GM21528 (cell line): ENCODE data around the gene A2M.

Experiments
- ATAC-seq: cut with Tn5 transposase; IDR thresholded peaks from one replicate; pipeline ENCODE4 v1.9.1; 2021; ENCODE audit warnings: mild to moderate bottlenecking, moderate library complexity; ENCODE audit not compliant: unreplicated experiment, low FRiP score

The A2M gene

DNA sequence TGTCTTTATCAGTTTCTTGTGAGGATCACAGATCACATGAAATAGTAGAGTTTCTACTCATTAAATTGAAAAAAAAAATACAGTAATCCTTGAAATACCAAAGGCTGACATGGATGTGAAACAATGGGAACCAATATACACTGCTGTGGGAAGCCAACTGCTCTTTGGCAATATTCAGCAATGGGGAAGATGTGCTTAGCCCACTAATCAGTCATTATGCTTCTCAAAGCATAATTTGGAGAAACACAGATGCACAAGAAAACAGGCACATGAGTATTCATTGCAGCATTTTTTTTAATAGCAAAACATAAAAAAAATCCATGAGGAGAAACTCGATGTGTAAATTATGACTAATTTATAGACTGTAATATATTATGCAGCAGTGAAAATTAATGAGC is 40.6 kb downstream of the A2M start:
- ATAC-seq, result no peak

DNA sequence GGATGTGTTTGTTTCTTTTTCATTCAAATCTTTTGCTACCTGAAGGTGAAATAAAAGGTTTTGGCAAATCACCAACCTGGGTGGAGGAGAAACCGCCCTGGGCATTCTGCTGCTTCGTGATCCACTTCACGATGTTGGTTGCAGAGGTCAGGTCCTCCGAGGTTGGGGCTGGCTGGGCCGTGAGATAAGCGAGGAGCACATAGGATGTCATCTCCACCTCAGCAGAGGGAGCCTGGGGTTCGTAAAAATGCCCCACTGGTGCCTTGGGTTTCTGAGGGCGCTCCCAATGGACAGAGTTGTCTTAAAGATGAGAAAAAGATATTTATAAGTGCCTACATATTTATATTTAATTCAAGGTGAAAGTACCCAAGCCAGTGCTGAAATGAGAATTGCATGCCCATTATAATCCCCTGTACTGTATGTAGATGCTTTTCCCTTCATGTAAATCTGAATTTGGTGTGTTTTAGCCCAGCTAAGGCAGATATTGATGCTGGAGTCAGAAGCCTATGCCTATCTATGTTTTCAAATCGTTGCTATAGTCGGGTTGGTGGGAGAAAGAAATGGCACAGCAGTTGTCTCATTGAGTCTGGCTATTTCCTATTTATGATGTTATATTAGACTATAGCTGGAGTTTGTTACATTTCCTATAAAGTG is 41.1 kb downstream of the A2M start:
- no peak for ATAC-seq

DNA sequence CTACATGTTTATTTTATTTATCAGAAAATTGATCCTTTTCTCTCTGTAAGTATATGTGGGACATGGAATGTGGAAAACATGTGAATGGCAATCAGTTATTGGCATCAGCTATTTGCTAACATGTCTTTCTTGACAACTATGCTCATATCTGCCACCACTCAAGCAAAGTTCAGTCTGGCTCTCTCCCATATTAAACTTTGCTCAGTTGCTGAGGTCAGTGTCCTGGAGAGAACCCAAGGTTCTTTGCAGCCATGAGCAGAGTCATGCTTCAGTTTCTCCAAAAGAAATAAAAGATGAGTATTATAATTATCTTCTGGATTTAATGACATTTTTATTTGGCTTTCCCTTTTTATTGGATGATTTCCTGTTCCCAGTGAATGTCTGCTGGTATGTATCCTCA is 42.6 kb downstream of the A2M start:
- ATAC-seq, result no peak

DNA sequence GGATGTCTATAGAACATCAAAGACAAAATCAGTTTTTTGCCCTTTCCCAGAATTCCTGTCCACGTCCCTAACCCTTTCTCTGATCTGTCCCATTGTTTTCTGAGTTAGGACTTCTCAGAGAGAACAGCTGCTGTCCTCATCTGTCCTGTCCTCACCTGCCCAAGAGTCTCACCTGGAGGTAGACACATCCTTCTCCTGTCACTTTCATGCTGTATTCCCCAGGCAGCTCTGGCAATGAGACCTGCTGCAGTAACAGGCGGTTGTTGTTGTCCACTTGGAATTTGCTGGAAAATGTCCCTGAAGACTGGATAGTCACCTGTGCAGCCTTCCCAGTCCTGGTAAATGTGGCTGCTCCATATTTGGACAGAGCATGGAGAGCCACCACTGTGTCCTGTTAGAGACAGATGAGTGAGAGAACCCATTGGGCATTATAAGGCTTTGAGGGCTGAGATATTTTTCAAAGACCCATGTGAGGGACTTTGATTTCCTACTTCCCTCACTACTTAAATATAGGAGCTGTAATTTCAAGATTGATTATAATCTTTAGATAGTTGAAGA is 43.2 kb downstream of the A2M start:
- ATAC-seq, result no peak

DNA sequence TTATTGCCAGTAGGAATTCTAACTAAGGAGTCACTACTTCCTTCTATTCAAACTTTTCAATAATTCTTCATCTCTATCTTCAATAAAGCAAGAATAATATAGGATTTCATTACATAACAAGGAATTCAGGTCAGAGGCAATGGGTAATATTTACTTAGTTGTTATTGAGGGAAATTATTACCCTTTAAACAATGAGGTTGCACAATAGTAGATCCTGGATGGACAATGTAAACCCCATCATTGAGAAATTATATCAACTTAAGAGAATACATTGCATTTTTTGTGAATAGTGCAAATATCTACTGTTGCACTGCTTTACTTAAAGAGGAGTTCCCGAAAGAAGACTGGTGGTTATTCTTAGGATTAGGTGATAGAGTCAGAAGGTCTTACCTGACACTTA is 43.8 kb downstream of the A2M start:
- no peak for ATAC-seq

DNA sequence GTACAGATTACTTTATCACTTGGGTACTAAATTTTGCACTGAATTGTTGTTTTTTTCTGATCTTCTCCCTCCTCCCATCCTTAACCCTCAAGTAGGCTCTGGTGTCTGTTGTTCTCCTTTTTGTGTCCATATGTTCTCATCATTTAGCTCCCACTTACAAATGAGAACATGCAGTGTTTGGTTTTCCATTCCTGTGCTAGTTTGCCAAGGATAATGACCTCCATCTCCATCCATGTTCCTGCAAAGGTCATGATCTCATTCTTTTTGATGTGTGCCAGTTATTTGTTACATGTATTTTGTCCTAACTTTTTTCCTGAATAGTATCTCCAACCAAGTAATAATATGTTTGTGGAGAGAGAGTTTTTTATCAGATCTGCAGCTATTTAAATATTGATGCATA is 44.2 kb downstream of the A2M start:
- no peak for ATAC-seq

DNA sequence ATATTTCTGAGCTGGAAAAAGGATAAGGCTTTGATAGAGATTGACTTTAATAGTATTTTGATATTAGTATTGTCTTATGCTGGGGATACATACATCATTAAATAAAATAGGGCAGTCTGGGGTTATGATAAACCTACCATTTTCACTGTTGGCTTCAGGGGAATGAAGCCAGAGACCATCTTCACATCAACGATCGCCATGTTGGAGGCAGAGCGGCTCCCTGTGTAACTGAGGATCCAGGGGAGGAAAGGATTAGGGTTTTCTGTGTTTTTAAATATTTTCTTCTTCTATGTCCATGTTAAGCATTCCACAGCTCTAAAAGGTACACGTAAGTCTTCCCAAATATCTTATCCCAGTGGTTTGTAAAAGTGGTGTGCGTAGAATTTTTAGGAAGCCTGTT is 45.4 kb downstream of the A2M start:
- ATAC-seq, result no peak

DNA sequence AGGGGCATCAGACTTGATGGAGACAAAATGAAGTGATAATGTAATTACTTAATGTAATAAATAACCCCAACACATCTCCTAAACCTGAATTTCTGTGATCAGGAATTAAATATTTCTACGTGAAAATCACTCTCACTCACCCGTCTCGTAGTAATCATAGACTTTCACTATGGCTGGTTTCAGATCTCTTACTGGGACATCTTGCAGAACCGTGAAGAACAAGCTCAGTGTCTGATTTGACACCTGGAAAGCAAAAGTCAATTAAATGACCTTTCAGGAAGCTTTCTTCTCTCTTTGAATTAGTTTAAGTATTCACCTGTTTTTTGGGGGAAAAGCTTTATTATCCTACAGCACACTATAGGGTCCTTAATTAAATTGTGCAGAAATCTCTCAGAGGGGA is 47.1 kb downstream of the A2M start:
- no peak for ATAC-seq

DNA sequence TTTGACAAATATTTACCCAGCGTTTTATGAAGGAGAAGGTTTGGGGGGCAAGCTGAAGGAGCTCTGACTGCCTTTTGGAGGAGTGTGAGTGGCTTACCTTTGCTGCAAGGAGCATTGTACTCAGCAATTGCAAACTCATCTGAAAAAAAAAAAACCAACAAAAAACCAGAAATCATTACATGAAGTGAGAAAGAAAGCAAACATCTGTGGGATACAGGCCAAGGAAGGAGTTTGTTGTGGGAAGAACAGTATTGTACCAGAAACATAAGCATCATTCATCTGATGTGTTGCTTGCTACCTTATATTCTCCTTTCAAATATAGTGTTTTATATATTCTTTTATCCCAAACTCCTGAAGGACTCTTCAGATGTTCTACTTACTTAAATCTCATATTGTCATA is 47.6 kb downstream of the A2M start:
- ATAC-seq, result no peak

DNA sequence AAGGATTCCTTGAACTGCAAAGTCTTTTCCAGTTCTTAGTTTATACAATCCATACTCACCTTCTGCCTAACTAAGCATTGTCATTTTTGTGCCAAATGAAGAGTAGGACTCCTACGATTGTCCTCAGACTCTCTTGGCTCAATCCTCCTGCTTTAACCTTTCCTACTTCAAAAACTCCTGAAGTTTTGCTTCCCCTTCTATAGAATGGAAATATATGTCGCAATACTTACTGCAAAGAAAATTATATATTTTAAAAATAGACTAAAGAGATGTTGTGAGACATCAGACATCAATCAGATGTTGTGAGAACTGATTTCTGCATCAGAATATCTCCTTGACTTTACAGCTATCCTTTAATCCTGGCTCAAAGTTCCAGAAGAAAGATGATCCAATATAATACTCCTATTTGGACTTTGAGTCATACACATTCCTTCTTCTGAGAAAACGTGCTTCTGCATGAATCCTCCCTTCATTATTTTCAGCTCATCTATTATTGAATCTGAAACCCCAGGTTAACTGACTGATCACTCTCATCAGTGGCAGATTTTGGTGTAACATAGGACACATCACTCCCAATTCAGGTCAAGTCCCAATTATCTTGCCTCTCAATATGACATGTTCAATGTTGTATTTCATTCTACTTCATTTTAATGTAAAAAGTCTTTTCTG is 48.8 kb downstream of the A2M start:
- ATAC-seq, result no peak

DNA sequence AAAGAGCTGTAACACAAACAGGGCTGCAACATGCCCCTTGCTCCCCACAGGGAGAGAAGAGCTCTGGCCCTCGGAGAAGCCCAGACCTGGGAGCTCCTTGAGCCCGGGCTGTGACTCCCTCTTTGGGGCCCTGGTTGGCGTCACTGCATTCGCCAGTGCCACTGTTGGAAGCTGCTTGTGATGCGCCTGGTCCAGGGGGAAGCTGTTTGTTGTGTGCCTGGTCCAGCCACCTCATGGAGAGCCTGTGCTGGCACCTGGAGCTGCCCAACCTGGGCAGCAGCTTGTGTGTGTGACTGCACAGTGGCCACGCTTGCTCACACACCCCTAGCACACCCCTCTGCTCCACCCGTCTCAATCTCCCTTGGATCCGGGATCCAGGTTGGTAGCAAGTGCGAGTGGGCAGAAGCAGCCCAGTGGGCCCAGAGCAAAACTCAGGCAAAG is 49.5 kb downstream of the A2M start:
- no peak for ATAC-seq

DNA sequence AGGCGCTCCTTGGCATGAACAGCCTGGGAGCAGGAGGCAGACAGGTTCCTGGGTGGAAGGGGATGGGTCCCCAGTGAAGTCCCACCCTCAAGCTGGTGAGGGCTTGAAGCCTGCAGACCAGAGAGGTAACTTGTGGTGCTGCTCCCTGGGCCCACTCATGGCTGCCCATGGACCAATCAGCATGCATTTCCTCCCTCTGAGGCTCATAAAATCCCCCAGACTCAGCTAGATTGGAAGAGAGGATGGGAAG is 50.2 kb downstream of the A2M start:
- ATAC-seq, result no peak

DNA sequence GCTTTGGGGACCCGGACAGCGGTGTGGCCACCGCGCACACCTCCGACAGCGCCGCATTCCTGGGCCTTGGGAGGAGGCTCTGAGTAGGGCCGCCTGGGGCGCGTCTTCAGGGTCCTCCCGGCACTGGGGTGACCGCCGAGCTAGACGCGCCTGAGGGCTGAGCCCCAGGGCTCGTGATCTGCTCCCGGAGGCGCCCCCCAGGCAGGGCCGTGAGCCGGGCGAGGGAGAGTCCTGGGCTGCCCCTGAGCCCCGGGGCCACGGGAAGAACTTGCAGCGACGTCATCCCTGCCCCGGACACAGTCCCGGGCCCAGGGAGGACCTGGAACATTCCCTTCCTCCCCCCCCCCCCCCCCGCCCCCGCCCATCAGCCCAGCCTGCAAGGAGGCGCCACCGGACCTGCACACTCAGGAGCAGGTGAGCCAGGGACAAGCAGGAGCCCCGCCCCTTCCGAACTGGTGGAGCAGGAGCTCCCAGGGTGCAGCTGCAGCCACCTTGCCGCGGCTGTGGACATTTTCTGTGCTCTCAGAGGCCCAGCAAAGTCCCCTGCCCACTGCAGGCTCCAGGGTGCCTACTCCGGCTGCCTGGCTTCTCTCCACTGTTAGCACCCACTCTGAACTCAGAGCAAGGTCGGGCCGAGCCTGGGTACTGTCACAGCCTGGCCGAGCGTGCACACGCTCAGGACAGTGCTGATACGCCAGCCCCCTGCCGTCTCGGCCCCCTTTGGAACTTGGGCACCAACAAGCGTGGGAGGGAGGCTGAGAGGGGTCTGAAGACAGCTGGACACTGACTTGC is 50.7 kb downstream of the A2M start:
- ATAC-seq, result no peak

DNA sequence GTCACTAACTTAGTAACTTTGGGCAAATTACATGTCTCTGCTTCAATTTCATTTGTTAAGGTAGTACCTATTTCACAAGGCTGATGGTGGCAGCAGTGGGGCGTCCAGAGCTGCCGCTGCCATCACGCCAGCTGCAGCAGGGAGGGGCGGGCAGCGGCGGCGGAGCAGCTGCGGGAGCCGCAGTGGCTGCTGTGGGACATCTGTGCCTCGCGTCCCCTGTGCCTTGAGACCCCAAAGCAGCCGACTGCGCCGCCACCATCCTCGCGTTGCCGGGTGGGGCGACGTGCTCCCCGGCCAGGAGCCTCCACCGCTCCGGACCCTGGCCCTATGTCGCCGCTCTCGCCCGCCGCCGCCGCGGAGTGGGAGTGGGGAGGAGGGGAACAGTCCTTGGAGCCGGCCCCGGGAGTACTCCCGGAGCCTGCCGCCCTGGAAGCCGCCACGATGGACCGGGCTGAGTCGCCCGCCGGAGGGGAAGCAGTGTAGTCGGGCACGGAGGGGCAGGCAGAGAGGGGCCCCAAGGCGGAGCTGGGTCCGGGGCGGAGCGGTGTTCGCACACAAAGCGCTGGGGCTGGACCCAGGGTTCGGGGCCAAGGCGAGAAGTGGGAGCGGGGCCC is 51.4 kb downstream of the A2M start:
- no peak for ATAC-seq

DNA sequence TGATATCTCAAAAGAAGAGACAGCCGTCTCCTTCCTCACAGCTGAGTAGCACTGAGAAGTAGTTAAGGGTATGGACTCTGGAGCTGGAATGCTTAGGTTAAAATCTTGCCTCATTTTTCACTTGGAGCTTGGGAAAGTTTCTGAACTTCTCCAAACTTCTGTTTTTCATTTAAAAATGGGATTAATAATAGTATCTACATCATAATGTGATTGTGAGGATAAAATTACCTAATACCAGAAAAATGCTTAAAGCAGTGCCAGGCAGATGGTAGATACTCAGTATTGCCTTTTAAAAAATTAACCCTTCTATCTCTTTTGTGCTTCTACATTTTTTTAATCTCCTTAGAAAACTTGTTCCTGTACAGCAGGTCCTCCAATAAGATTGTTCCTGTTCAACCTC is 63.1 kb downstream of the A2M start:
- ATAC-seq, result no peak

DNA sequence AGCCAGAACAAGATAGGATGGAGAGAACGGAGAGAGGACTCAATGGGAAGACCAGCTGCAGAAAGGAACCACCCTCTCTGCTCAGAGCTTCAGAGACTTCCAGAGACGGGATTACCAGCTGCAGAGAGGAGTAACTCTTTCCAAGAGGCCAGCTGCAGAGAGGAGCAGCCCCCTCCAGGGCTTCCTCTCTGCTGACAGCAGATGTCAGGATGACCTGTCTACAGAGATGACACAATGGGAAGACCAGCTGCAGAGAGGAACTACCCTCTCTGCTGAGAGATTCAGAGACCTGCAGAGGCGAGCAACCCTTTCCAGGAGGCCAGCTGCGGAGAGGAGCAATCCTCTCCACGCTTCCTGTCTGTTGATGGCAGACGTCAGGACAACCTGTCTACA is 64.6 kb downstream of the A2M start:
- ATAC-seq, result no peak

DNA sequence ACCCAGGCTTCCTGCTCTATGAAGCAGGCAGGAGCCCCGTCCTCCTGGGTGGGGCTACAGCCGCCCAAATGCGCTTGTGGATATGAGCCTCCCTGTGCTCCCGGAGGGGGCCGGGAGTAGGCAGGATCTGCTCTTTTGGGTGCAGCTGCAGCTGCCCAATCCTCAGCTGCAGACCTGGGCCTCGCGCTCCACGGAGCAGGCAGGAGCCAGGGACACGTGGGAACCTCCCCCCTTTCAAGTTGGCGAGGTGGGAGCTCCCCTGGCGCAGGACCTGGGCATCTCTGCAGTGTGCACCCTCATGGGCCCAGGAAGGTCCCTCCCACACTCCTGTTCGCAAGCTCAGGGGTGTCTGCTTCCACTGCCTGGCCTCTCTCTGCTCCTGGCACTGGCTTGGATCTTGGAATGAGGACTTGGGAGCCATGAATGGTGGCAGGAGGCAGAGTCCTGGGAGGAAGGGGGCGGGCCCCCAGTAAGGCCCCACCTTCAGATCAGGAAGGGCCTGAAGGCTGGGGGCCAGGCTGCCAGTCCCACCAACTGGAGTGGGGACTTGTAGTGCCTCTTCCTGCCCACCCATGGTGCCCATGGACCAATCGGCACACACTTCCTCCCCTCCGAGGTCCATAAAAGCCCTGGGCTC is 65.1 kb downstream of the A2M start:
- ATAC-seq, result no peak

DNA sequence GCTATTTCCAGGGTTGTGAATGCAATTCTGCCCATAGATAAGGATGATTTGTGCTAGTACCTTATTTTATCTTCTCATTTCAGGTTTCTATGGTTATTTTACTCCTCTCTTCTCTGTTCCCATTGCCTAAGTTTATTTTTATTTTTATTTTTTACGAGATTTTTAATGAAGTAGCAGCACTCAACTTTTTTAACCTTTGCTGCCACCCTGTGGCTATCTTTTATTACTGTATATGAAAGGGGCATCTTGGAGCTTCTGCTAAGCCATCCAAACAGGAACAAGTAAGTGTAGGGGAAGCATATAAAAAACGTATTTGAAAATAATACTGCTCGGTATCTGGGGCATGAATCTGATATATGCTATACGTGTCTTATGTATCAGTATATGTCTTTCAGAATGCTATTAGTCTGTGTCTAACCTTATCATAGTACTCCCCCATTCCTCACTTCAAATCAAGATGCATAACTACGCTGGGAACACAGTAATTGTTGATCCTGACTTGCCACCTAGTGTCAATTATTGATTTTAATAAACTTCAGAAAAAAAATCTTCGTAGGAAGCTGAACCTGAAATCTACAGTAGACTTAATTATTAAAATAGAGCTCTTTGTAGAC is 66.1 kb downstream of the A2M start:
- ATAC-seq, result no peak

DNA sequence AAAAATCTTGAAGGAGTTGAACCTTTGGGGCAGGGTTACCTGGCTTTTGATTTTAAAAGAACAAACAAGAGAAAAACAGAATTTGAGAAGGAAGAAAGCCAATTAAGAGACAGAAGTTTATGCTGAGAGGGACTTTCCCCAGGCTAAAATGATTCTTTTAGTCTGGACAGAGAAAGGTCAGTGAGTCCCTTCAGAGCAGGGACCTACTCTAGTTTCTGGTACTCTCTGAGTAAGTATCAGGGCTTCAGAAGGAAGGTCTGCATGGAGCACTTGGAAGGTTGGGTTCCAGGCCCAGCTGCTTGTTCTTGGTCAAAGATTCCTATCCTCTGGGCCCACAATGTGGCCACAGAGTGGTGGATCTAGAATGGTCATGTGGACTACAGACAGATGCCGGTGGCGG is 66.8 kb downstream of the A2M start:
- no peak for ATAC-seq

DNA sequence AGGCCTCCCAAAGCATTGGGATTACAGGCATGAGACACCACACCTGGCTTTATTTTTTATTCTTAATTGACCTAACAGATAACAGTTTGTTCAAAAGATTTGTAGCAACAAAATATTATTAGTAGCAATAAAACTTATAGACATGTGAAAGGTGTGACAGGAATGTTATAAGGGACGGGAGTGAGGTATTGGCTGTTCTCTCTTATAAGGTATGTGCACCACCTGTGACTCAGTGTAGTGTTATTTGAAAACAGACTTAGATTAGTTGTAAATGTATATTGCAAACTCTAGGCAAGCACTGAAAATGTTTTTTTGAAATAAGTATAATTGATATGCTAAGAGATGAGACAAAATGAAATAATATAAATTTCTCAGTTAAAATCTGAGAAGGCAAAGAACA is 68.6 kb downstream of the A2M start:
- no peak for ATAC-seq

DNA sequence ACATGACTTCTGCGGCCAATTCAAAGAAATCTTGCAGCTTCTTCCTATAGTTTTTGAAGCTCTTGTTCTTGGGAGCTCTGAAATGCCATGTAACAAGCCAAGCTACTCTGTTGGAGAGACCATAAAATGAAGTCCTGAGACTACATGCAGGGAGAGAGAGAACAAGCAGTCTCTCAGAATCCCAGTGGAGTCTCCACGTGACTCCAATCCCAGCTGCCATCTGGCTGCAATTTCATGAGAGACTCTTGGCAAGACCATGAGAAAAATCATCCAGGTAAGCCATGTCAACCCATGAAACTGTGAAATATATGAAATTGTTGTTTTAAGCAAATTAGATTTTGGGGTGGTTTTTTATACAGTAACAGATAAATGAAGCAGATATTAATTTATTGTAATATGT is 72.0 kb downstream of the A2M start:
- no peak for ATAC-seq
